ENCODE data around the gene LY6G6D.
"Not testable (repeated sequence)": the region's sequence is repeated elsewhere in the genome, so short reads cannot be mapped to it uniquely, and the experiment has no call there.

Gene LY6G6D

GRCh38 chr6:31692353-31692752 is 22.8 kb upstream of the LY6G6D start:
- no peak for DNase-seq (ENCODE audit: low read depth in 2 of 2)

- DNase-seq (ENCODE audit: low read depth in 2 of 2), result no peak
Measured at GRCh38 chr6:31692886-31693285, 22.3 kb upstream of the LY6G6D start.

GRCh38 chr6:31693535-31693934 is 21.6 kb upstream of the LY6G6D start:
- DNase-seq (ENCODE audit: low read depth in 2 of 2), result no peak

GRCh38 chr6:31697555-31697954 is 17.6 kb upstream of the LY6G6D start:
- no peak for DNase-seq (ENCODE audit: low read depth in 2 of 2)

- DNase-seq (ENCODE audit: low read depth in 2 of 2), result no peak
Measured at GRCh38 chr6:31700740-31701401, 14.3 kb upstream of the LY6G6D start.

GRCh38 chr6:31701666-31702404 is 13.3 kb upstream of the LY6G6D start:
- no peak for DNase-seq (ENCODE audit: low read depth in 2 of 2)

- no peak for DNase-seq (ENCODE audit: low read depth in 2 of 2)
Measured at GRCh38 chr6:31702405-31702818, 12.7 kb upstream of the LY6G6D start.

GRCh38 chr6:31702819-31703716 is 12.1 kb upstream of the LY6G6D start, which contains the start of gene ABHD16A:
ABHD16A (minus strand) TSS chr6:31703324; CDS start chr6:31703281, 43 bp downstream.
- DNase-seq (ENCODE audit: low read depth in 2 of 2), result peak; percentile 96 to 97

- no peak for DNase-seq (ENCODE audit: low read depth in 2 of 2)
Measured at GRCh38 chr6:31705931-31706330, 9.2 kb upstream of the LY6G6D start.

GRCh38 chr6:31706599-31706998 is 8.5 kb upstream of the LY6G6D start, which contains the start of gene LY6G6F:
LY6G6F (plus strand) TSS chr6:31706866; CDS start chr6:31706907, 41 bp downstream.
- DNase-seq (ENCODE audit: low read depth in 2 of 2), result no peak

- no peak for DNase-seq (ENCODE audit: low read depth in 2 of 2)
Measured at GRCh38 chr6:31707701-31708100, 7.4 kb upstream of the LY6G6D start.

GRCh38 chr6:31708224-31708623 is 6.9 kb upstream of the LY6G6D start:
- DNase-seq (ENCODE audit: low read depth in 2 of 2), result no peak

- not testable (repeated sequence) for DNase-seq (ENCODE audit: low read depth in 2 of 2)
Measured at GRCh38 chr6:31709157-31709556, 6.0 kb upstream of the LY6G6D start.

- no peak for DNase-seq (ENCODE audit: low read depth in 2 of 2)
Measured at GRCh38 chr6:31710523-31711219, 4.5 kb upstream of the LY6G6D start.

GRCh38 chr6:31711233-31711632 is 3.9 kb upstream of the LY6G6D start:
- no peak for DNase-seq (ENCODE audit: low read depth in 2 of 2)

GRCh38 chr6:31712296-31712695 is 2.9 kb upstream of the LY6G6D start:
- DNase-seq (ENCODE audit: low read depth in 2 of 2), result no peak

GRCh38 chr6:31713465-31713864 is 1.7 kb upstream of the LY6G6D start:
- DNase-seq (ENCODE audit: low read depth in 2 of 2), result no peak

- DNase-seq (ENCODE audit: low read depth in 2 of 2), result no peak
Measured at GRCh38 chr6:31713991-31714684, 1.0 kb upstream of the LY6G6D start.

- no peak for DNase-seq (ENCODE audit: low read depth in 2 of 2)
Measured at GRCh38 chr6:31717499-31718222, 2.5 kb downstream of the LY6G6D start.

GRCh38 chr6:31718265-31718664 is 3.1 kb downstream of the LY6G6D start:
- no peak for DNase-seq (ENCODE audit: low read depth in 2 of 2)
